Activated CD4-positive, alpha-beta T cell treated with anti-CD3 and anti-CD28 coated beads, Interleukin-2, Interleukin-4, amounts not matched to agents 100 ng/mL and 50 ng/mL, durations not matched to agents 16 hours and 8 hours (primary cell): ENCODE data around the gene SIRPD.

Experiments used
- DNase-seq: peaks from one replicate; pipeline ENCODE4 v3.0.0-alpha.2; 2020; ENCODE audit warnings: low spot score

The SIRPD gene

DNA sequence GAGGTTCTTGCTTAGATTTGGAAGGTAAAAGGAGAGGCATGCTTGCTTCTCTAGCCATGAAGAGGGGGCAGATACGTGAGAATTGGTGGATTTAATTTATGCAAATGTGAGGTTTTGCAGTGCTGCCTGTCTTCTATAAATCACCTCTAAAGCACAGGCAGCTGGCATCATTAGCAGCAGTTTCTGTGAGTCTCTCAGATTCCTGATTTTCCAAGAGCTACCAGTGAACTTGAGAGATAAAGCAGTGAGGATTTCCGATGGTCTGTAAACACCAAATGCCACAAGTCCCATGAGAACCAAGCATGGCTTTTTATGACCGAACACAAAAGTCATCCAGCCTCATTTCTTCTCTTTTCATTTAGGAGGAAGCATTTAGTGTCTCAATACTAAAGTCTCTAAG lies 63.1 kb downstream of the SIRPD start:
- no peak for DNase-seq

DNA sequence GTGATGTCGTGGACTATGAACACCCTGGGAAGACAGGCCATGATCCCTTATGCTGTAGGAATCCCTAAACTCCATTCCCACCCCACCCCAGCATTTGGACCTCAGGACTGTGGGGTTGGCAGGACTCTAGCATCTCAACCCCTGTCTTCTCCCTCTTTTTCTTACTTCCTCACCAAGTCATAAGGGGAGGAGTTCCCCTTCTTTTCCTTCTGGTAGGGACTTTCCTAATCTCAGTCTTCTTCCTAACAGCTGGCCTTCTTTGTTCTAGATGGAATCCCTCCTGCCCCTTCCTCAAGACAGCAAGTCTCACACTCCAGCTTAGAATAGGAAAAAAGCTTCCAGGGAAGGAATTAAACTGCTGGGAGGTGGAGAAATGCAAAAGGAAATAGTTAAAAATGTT lies 64.0 kb downstream of the SIRPD start:
- DNase-seq: no peak

DNA sequence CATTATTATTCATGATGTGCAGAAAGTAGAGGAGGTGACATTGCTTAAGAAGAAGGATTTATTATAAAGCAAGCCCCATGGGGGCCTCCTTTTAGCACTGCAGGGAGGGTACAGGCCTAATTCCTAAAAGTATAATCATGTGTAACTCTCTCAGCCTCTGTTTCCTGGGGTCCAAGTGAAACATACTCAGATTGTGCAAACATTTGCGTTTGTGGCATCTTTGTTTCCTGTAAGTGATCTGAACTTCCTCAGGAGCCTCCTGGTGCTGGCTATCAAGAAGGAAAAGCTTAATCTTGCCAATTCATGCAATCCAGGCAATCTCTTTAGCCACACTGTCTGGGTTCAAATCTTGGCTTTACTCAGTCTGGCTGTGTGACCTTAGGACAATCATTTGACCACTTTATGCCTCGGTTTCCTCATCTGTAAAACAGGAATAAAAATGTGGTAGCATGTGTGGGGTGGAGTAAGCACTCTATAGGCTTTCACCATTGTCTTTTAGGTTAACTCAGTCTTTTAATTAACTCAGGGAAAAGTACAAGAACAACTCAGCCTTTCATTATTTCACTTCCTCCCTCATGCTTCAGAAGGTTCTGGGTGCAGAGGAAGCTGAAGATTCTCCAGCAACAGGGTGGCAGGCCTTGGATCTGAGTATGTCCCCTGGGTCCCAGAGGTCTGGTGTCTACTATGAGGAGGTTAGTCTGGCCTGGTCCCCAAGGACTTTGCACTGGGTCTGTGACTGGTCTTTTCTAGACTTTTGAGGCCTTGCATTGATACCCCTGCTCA lies 65.5 kb downstream of the SIRPD start:
- DNase-seq: no peak

DNA sequence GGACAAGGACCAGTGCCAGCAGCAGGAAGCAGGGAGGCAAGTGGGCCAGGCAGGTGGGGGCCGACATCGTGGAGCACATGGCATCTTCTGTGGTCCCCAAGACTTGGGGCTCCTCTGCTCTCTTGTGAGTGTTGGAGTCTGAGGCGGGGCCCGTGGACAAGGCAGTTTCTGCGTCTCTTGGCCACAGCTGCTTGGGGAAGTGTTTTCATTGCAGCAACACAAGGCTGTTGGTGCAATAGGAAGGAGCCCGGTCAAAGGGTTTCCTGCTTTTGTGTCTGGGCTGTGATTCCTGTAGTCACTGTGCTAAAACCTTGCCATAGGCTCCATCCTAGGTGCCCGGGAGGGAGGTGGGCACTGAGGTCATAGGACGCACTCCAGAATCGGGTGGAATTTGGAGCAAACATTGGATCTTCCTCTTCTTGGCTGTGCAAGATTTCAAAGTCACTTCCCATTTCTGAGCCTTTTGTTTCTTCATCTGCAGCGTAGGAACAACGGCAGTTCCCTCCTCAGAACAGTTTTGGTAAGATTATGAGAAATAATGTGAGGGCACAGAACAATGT lies 66.1 kb downstream of the SIRPD start, which contains the start of gene SIRPB2:
SIRPB2 (minus strand) TSS at position 140 of the 560 bp plus-strand sequence; CDS start at position 79, 61 bp downstream.
- DNase-seq: no peak

DNA sequence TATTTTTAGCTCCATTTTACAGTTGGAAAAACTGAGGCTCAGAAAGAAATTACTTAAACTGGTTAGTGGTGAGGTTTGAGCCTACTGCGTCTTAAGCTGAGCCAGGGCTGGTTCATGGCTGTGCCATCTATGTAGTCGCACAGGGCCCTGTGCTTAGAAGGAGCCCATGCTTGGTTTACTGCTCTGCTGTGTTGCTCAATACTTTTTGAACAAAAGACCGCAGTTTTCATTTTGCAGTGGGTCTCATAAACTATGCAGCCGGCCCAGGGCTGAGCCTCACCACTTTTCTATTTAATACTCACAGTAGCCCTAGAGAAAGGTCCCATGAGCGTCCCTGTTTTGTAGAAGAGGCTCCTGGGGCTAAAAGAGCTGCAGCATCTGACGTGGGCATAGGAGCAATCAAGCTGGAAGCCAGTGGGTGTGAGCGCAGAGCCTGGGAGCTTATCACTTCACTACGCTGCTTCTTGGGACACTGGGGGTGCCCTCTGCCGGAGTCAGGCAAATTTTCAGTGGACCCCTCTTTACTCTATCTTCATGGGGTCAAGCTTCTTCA lies 66.8 kb downstream of the SIRPD start:
- no peak for DNase-seq

DNA sequence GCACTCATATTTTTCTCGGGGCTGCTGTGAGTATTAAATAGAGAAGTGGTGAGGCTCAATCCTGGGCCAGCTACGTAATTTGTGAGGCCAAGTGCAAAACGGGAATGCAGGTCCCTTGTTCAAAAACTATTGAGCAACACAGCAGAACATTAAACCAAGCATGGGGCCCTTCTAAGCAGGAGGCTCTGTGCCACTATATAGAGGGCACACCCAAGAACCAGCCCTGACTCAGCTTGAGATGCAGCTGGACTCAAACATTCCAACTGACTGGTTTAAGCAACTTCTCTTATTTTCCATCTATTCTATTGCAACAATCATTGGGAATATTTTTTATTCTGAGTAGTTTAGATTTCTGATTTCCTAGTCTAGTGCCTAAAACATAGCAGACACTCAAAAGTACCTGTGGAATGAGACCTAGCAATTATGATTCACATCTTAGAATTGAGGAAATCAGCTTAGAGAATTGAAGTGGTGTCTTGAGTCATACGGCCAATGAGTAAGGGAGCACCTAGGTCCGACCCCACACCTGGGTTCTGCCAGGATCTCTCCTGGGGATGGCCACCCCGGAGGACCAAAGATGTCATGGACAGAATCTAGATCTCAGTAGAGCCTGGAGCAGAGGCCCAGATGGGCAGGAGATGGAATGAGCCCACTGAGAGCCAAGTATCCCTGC lies 67.6 kb downstream of the SIRPD start:
- DNase-seq: no peak

DNA sequence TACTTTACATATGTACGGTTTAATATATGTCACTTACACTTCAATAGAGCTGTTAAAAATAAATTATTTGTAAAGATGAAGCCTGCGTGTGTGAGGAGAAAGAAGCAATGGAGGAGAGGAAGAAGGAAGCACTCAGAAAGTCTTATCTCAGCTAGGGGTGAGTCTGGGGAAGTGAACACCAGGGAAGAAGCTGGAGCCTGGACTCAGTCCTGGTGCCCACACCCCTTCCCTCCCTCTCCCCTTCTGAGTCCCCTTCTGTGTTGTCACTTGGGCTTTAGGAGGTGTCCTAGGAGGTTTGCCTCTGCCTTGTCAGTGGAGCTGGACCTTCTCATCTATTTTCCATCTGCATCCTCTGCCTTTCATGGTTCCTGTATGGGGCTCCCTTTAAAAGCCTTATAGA lies 68.2 kb downstream of the SIRPD start:
- no peak for DNase-seq

DNA sequence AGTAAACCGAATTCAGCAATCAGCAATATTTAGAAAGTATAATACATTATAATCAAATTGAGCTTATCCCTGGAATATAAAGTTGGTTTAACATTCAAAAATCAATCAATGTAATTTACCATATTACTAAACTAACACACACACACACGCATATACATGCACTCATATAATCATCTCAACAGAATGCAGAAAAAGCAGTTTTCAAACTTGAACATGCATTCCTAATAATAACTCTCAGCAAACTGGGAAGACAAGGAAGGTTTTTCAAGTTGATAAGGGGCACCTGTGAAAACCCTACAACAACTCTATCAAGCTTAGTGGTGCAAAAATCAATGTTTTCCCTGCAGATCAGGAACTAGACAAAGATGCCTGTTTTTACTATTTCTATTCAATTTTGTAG lies 70.9 kb downstream of the SIRPD start:
- DNase-seq: no peak

DNA sequence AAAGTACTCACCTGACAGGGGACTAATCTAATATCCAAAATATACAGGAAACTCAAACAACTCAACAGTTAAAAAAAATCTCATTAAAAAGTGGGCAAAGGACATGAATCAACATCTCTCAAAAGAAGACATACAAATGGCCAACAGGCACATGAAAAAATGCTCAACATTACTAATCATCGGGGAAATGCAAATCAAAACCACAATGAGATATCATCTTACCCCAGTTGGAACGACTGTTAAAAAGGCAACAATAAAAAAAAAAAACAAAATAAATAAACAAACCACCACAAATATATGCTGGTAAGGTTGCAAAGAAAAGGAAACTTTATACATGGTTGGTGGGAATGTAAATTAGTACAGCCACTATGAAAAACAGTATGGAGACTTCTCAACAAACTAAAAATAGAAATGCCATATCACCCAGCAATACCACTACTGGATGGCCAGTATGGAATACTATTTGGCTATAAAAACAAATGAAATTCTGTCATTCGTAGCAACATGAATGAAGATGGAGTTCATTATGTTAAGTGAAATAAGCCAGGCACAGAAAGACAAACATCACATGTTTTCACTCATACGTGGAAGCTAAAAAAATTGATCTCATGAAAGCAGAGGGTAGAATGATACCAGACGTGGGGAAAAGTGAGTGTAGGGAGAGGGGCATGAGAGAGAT lies 72.9 kb downstream of the SIRPD start:
- no peak for DNase-seq
